ENCODE data around the gene SLC8A1.

Gene SLC8A1

DNA sequence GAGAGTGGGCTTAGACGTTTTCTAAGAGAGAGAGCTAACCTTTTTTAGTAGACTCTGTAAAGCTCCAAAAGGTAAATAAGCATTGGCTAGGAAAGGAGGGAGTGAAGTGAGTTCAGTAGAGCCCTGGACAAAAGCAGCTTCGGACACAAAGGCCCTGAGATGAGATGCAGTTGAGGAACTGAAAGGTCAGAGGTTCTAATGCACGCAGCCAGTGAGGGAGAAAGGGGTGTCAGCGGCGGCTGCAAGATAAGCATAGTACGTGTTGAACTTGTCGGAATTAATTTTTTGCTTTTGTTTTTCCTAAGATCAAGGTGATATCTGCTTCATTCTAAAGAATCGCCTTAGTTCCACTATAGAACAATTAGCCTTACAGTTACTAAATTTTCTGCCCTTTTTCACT, 11.2 kb upstream of the SLC8A1 start:
- in situ Hi-C loops (cut with MboI; ENCODE audit: low sequenced_read_pairs), result no loop called here

DNA sequence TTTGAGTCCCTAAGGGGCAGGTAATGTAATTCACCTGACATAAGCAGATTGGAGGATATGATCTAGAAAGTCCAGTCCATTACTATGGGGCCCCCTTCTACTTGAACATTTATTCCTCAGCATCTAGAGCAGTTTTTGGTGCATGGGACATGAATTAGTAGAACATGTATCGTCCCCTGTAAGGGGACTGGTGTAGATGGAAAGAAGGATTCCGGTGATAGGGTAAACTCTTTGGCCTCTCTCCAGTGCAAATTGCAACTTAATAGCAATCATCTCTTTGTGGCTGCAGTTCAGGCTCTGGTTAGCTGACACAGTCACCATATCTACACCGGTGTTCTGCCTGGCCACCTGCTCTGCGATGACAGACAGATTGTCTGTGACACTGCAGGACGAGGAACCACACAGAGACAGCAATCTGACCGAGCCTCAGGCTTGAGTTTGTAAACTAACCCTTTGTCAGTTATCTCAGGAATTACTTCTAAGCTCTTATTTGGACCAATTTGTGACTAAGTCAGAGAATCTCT, 6.4 kb upstream of the SLC8A1 start:
- in situ Hi-C loops (cut with MboI; ENCODE audit: low sequenced_read_pairs), result no loop called here

DNA sequence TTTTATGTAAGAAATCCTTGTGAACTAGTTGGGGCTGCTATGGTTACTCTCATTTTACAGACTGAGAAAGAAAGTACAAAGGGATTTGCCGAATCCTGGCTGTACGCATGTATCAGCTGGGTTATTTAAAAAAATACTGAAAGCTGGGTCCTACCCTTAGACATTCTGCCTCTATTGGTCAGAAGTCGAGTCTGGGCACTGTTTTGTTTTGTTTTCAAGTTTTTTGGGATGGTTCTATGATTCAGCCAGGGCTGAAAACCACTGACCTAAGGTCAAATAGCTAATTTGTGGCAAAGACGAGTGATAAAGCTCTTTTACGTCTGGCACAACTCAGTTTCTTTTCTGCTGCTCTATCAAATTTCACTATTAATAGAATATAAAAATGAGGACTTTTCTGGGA, 5.9 kb upstream of the SLC8A1 start:
- in situ Hi-C loops (cut with MboI; ENCODE audit: low sequenced_read_pairs), result no loop called here

DNA sequence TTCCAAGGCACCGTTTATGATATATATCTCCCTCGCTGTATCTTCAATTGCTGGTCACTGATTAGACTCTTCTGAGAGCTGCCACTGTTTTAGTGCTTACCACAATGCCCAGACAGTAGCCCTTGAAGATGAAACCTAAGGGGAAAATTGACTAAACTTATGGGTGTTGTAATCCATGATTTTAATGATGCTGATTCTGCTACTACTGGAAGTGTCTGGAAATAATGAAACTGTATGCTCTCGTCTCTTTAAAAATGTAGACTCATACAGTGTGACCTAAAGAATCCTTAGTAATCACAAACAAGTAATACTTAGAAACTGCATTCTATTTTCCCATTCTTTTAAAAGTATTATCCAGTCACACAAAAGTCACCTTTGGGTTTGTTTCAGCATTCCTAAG, 5.5 kb upstream of the SLC8A1 start:
- in situ Hi-C loops (cut with MboI; ENCODE audit: low sequenced_read_pairs), result no loop called here

DNA sequence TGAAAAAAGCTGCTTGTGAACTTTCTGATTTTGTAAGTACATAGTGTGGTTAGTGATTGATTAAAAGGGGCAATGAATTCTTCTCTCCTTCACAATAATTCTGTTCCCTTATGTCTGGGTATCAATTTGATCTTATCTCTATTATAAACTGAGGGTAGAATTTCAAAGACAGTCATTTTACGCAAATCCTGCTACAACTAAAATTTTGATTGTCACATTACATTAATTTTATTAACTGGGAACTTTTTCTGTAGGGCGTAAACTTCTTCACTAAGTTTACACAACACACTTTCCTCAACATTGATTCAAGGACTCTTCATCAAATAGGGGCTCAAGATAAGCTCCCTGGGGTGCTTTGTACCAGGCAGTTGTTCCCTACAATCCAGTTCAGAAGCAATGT, 5.0 kb upstream of the SLC8A1 start:
- in situ Hi-C loops (cut with MboI; ENCODE audit: low sequenced_read_pairs), result no loop called here

DNA sequence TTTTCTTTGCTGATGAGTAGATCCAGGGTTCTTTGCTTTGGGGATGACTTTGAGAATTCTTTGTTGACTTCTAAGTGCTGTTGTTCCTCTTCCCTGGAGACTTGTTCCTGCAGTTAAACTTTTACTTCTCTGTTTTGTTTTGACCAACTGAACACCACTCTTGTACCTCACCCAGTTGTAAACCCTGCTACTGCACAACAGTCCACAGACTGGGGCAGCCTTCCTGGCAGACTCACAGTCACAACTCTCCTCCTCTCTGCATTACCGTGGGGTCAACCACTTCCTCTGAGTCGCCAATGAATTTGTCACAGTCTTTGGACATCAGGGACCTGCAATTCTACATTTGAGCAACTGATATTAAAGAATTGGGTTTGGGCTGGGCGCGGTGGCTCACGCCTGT, 3.8 kb upstream of the SLC8A1 start:
- in situ Hi-C loops (cut with MboI; ENCODE audit: low sequenced_read_pairs), result no loop called here

DNA sequence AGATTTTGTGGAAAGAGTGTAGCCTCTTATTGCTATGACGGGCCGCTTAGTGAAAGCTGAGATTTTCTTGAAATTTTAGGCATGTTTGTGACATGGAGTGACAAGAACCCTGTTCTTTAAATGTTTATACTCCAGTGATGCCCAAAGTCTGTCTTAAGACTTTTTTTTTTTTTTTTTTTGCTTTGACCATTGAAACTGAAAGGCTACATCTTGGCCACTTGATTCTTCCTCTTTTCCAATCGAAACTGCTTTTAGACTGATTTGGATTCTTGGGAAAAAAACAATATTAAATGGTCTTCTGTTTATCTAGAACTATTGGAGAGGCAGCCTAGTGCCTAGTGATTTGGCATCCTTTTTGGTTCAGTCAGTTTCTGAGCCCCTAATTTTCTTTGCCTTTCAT, 2.4 kb upstream of the SLC8A1 start:
- in situ Hi-C loops (cut with MboI; ENCODE audit: low sequenced_read_pairs), result no loop called here

DNA sequence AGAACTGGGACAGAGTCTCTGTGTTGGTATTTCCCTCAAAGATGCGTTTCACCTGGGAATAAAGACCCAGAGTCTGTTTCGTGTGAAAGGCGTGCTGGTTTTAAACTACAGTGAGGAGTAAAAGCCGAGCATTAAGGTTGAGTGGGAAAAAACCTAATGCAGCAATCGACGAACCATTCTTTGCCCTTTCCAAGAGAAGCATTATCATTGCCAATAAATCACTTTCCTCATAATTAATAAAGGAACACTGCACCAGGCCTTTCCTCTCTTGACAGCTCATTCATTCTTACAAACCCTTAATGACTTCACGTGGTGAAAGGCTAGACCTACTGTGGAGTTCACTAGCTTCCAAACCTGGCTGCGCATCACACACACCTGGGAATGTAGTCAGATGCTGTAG, 896 bp upstream of the SLC8A1 start:
- in situ Hi-C loops (cut with MboI; ENCODE audit: low sequenced_read_pairs), result no loop called here

DNA sequence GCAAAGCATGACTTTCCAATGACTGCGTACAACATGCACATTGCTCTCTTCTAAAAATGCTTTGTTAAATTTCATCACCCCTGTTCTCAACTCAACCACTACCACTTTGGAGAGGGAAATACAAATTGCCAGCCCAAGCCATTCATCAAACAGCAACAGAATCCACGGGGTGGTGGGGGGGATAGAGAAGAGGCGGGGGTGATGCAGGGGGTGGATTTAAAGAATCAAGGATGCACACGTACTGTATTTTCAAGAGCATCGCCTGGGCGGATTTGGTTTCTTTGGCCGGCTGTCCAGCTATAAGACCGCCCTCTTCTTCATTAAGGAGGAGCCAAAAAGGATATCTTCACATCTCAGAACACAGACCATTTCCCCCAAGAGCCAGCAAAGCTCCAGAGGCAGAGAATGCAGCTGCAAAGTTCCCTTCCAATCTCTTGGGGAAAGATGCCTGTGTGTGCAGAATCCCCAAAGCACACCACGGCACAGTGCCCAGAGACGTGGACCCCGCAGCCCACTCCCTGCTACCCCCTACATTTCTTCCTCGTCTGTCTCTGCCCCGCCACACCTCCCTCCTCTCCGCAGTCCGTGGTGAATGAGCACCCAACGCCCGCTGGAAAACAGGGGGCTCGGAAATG, 977 bp downstream of the SLC8A1 start:
- in situ Hi-C loops (cut with MboI; ENCODE audit: low sequenced_read_pairs), result no loop called here

DNA sequence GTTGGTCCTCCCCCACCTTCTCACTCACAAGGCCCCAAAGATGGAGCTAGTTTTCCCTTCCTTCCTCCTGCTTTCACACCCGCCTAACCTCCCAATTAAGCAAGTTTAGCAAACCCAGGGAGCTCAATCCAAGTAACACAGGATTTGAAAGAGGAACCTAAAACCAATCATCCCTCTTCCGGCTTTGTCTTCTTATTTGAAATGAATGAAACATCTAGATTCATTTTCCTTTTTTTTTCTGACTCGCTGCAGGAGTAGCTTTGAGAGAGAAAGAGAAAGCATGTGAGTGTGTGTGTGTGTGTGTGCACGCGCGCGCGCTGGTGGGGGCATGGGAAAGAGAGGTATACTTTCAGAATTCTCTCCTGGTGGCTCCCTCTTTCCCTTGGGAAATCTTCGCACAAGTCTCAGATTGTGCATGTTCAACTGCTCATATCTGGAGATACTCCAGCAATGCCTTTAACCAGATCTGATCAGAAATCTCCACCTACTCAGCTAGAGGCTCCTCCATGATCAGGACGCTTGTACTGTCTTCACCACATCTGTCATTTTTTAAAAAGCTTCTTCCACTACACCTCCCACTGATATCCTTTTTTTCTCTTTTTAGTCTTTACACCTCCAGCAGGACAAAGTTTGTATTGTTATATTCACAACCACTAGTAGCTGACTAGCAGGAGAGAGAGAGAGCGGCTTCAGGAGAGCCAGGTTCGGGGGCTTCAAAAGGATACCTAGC, 1.7 kb downstream of the SLC8A1 start:
- in situ Hi-C loops (cut with MboI; ENCODE audit: low sequenced_read_pairs), result no loop called here

DNA sequence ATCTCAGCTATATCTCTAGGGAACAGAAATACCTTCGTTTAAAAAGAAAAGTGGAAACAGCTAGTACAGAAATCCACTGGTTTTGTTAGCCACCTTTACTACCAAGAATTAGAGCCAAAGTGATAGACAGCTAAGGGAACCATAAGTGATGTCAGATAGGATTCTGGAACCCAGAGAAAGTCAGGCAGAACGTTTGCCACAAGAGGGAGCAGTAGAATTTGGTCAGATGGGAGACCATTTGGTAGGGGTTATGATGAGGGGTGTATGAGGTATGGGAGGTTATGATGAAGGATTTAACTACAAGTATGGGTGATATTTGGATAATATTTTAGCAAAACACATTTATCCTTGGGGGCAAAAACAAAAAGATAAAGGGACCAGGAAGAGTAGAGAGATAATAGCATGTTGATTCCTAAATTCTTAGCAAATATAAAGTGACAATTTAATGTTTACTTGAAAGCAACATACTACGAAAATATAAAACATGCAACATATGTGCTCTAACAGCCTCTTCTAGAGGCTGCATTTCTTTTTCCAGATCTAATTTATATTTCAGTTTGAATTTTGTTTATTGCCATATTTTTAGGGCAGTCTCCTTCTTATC, 3.3 kb downstream of the SLC8A1 start:
- in situ Hi-C loops (cut with MboI; ENCODE audit: low sequenced_read_pairs), result no loop called here

DNA sequence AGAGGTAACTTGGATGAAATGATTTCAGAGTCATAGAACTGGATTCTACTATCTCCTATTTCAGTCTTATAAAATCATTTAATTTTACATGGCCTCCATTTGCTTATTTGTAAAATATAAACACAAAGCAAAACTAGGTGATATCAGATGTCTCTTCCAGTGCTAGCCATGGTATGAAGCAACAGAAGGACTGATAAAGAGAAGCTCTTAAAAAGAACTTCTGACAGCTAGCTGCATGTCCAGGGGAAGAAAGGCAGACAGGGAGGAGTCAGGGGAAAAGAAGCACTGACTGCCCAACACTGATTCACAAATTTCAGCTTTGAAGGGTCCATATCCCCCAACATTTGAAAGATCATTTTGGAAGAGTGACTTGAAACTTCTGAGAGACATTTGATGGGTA, 6.4 kb downstream of the SLC8A1 start:
- in situ Hi-C loops (cut with MboI; ENCODE audit: low sequenced_read_pairs), result no loop called here

DNA sequence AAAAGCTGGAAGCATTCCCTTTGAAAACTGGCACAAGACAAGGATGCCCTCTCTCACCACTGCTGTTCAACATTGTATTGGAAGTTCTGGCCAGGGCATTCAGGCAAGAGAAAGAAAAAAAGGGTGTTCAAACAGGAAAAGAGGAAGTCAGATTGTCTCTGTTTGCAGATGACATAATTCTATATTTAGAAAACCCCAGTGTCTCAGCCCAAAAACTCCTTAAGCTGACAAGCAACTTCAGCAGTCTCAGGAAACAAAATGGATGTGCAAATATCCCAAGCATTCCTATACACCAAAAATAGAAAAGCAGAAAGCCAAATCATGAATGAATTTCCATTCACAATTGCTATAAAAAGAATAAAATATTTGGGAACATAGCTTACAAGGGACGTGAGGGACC, 11.1 kb downstream of the SLC8A1 start:
- in situ Hi-C loops (cut with MboI; ENCODE audit: low sequenced_read_pairs), result no loop called here

DNA sequence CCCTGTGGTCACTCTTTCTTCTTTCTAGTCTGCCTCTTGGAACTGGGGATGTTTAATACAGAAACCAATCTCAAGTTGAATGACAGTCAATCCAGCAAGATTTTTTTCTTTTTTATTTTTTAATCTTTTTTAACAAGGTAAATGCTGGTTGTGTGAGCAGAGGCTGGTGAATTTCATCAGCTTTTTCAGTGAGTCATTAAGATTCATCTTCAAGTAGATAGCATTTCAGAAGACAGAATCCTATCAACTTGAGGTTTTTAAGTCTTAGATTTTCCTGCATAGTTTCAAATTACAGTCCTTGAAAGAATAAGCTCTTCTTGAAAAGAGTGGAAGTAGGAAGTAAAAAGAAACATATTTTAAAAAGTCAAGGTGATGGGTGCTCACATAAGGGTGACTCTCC, 12.4 kb downstream of the SLC8A1 start:
- in situ Hi-C loops (cut with MboI; ENCODE audit: low sequenced_read_pairs), result no loop called here

DNA sequence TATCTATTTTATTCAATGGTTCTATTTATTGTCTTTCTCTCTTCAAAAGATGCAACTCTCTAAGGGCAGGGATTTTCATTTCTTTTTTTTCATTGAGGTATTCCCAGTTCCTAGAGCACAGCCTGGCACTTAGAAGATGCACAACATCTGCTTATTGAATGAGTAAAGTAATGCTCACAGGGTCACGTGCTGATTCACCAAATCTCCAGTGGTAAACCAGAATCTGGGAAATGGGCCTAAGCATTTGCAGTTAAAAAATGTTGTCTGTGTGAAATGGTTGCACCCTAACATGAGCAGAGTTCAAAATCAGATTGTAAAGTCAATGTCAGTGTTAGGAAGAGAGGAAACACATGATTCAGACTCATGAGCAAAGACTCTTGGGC, 15.8 kb downstream of the SLC8A1 start:
- in situ Hi-C loops (cut with MboI; ENCODE audit: low sequenced_read_pairs), result no loop called here

DNA sequence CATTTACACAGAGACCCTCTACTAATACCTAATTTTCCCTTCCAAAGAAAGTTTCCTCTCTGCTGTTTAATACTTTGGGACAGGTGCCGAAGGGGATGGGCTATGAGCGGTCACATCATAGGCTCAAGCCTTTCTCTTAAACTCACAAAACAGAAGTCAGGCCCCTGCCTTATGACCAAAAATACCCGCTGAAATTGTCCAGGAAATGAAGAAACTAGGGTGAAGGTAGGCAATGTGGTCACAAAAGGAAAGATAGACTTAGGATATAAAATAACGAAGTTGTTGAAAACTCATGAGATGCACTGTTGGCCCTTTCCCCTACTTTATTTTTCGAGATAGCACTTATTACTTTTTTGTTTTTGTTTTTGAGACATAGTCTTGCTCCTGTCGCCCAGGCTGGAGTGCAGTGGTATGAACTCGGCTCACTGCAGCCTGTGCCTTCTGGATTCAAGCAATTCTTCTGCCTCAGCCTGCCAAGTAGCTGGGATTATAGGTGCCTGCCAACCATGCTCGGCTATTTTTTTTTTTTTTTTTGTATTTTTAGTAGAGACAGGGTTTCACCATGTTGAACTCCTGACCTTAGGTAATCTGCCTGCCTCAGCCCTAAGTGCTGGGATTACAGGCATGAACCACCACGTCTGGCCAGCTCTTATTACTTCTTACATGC, 16.3 kb downstream of the SLC8A1 start:
- in situ Hi-C loops (cut with MboI; ENCODE audit: low sequenced_read_pairs), result no loop called here

DNA sequence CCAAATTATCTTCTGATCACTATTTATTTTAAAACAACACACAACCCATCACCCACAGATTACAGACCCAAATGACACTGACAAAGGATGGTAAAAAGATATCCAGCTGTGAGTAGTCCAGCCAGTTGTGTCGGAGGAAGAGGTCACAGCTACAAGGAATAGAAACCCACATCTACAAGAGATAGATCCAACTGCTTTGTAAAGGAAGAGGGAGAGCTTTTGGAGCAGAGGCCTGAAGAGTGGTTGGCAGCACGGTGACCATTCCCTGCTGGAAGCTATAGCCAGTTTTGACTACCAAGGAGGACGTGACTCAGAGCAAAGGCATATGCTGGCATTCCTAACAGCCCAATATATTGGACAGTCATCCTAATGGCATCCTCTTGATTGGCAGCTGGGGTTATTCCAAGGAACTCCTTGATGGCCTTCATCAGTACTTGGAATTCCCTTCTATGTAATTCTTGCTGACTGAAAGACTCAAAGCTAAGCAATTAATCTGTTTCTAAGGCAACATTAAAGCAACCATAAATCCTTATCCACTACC, 17.1 kb downstream of the SLC8A1 start:
- in situ Hi-C loops (cut with MboI; ENCODE audit: low sequenced_read_pairs), result no loop called here

DNA sequence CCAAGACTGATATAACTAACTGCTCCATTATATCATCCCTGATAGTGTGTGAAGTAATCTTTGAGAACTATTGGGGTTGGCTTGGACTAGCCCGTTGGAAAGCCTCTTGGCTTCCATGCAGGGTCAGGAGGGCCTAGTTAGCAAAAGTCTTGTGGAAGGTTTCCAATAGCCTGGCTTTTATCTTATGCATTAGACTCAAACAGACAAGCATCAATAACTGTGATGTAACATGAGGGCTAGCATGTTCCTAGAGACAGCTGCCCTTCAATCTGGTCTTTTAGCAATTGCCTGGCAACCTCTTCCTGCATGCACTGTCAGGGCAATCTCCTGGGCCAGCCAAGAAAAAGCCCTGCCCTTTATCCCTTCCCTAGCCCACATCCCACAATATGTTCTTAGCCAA, 18.2 kb downstream of the SLC8A1 start:
- in situ Hi-C loops (cut with MboI; ENCODE audit: low sequenced_read_pairs), result no loop called here

DNA sequence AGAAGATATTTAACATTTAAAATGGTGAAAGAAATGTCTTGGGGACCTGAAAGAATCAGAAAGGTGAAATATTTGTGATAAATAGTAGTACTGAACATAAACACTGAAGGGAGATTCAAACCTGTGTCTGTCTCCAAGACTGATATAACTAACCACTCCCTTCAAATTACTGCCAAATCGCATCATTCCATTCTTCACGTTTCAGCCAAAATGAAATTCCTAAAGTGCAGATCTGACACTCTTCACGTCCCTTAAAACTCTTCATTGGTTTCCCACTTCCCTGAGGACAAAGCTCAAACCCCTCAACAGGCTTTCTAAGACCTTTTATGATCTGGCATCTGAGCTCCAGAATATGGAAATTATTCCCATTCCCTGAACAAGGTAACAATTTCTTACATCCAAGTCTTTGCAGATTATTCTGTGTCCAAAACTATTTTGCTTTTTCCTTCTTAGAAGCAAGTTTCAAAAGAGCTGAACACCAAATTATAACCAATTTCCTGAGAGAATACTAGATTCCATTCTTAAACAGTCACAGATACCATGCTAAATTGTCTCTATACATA, 18.9 kb downstream of the SLC8A1 start:
- in situ Hi-C loops (cut with MboI; ENCODE audit: low sequenced_read_pairs), result no loop called here

DNA sequence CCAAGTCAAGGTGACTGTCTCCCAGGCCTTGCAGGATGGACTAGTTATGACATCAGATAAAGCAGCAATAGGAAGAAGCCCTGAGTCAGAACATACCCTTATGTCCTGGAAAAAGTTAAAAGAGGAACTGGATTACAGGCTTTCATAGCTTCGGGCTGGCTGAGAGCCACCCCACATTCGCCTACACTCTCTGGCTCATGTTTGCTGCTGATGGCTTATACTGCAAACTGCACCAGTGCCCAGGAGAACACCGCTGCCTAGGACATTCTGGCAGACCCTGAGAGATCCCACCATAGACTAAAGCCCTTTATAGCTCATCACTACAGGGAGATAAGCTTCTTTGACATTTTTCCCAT, 20.3 kb downstream of the SLC8A1 start:
- in situ Hi-C loops (cut with MboI; ENCODE audit: low sequenced_read_pairs), result no loop called here

All from HL-60/S4 treated with phorbol 12-myristate 13-acetate at 8.2 ng/mL for 4 days and 3 days (cell line).